GM19023 (cell line): ENCODE data around the gene BRAF.
"Not testable (repeated sequence)": the region's sequence is repeated elsewhere in the genome, so short reads cannot be mapped to it uniquely, and the experiment has no call there.

ENCODE experiments used
- ATAC-seq: cut with Tn5 transposase; IDR thresholded peaks from one replicate; pipeline ENCODE4 v1.9.1; 2021; ENCODE audit warnings: mild to moderate bottlenecking, moderate library complexity; ENCODE audit not compliant: unreplicated experiment

BRAF gene

DNA sequence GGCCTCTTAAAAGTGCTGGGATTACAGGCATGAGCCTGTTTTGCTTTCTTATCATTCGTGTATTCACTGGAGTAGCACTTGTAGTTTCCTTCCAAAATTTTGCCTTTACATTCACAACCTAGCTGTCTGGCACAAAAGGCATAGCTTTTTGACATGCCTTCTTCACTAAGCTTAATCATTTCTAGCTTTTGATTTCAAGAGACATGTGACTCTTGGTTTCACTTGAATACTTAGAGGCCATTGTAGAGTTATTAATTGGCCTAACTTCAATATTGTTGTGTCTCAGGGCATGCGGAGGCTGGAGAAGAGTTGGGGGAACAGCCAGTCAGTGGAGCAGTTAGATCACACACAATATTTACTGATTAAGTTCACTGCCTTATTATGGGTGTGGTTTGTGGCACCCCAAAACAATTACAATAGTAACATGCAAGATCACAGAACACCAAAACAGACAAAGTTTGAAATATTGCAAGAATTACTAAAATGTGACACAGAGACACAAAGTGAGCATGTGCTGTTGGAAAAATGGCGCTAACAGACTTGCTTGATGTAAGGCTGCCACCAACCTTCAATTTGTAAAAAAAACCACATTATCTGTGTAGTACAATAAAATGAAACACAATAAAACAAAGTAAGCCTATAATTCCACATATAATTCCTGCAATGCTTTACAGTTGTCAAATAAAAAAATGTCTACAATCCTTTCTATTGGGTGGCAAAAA is 43.1 kb downstream of the BRAF start:
- ATAC-seq: peak; percentile 60

DNA sequence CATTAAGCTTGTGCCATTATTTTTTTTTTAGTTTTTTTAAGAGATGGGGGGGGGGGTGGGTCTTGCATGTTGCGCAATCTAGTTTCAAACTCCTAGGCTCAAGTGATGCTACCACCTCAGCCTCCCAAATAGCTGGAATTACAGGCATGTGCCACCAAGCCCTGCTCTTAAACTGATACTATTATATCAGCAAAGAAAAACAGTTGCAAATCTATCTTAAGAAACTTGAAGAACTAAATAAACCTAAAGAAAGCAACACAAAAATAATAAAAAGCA is 47.5 kb downstream of the BRAF start:
- ATAC-seq: no peak

DNA sequence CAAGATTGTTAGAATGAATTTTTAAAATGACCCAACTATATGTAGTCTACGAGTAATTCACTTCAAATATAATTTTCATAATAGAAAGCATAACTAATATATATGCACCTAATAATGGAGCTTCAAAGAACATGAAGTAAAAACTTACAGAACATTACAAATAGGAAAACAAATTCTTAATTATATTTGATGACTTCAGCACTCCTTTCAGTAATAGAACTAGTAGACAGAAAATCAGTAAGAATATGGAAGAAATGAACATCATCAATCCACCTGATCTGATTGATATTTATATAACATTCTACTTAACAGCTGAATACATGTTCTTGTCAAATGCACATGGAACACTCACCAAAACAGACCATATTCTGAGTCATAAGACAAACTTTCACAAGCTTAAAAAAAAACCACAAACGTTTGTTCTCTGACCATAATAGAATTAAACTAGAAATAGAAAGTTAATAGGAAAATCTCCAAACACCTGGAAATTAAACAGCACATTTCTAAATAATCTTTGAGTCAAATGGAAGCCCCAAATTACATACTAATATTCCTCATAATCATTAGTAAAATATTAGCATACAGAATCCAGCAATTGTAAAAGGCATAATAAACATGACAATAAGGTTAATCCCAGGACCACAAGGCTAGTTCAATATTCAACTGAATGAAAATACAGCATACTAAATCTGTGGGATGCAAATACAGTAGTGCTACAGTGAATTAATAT is 48.0 kb downstream of the BRAF start:
- ATAC-seq: peak; percentile 54

DNA sequence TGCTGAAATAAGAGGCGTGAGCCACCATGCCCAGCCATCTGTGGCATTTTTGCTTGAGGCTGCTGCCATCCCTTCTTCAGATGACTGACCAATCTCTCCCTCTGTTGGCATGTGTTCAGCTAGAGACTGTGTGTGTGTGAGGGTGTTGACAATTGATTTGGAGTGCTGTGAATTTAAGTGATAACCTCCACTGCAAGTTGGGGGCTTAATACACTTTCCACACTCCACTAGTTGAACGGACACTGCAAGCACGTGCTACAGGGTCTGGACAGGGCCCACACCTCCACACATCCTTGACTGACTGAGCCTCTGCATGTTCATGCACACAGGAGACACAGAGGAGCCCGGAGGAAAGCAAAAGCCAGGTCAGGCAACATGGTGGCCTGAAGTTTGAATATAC is 51.3 kb downstream of the BRAF start:
- no peak for ATAC-seq

DNA sequence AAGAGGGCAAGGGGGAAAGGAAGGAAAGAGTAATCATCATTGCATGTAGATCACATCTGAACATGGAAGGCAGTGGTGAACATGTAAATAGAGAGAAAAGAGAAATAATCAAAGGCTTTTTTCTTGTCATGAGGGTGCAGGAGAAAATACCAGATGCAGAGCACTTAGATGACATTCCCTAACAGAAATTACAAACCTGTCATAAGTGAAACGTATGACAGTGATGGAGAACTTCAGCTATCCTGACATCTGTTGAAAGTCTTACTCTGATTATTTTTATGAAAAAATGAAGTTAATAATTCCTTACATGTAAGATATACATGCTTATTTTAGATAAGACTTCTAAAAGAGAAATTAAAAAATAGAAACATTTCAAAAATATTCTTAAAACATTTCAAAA is 54.7 kb downstream of the BRAF start:
- ATAC-seq: no peak

DNA sequence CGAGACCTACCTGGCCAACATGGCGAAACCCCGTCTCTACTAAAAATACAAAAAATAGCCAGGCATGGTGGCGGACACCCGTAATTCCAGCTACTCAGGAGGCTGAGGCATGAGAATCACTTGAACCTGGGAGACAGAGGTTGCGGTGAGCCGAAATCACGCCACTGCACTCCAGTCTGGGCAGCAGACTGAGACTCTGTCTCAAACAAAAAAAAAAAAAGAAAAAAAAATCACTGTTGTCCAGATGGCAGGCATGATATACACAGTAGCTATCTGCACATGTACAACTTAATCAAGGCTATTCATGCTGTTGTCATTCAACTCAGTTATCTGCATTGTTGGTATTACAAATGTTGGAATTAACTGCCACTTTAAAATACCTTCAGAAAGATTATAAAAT is 55.3 kb downstream of the BRAF start:
- no peak for ATAC-seq

DNA sequence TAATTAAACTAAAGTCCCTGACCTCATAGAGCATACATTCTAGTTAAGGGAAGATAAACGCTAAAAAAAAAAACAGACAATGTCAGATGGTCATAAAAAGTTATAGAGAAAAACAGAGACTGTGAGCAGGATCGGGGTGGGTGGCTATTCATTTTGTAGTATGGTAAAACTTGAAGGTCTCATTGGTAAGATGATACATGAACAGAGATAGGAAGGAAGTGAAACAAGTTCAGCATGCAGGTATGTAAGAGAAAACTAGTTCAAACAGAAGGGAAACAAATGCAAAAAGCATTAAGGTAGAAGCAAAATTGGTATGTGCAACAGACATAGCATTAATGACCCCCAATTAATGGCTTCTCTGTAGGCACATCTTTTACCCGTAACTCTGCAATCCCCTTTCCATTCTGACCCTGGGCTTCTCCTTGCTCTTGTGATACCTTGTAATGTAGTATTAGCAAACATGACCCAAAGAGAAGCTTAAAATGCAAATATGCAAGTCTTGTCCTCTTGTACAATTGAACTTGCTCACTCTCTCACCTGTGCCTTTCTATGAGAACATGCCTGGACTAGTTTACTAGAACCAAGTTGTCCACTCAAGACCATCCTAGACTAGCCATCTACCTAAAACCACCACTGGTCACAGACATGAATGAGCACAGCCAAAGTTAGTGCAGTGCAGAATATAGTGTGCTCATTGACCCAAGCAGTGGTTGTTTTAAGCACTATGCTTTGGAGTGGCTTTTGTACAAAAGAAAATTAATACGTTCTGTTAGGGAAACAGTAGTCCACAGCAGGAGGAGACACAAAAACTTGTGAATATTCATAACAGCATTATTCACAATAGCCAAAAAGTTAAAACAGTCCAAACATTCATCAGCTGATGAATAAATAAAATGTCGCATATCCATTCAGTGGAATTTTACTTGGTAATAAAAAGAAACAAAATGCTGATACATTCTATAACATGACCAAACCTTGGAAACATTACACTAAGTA is 57.0 kb downstream of the BRAF start:
- ATAC-seq: no peak

DNA sequence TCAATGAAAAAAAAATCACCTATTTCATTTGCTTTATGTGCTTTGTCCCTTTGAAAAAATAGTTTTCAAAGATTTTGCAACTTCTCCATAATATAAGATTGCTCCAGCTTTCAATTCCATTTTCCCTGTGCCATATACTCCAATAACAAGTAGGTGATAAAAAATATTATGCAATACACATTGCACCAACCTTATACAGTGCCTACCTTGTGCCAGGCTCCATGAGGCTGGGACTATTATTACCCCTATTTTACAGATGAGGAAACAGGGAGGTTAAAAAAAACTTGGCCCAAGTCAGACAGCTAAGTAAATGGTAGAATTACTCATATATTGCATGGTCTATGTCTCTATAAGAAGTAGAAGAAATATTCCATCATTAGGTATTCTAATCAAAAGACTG is 57.8 kb downstream of the BRAF start:
- no peak for ATAC-seq

DNA sequence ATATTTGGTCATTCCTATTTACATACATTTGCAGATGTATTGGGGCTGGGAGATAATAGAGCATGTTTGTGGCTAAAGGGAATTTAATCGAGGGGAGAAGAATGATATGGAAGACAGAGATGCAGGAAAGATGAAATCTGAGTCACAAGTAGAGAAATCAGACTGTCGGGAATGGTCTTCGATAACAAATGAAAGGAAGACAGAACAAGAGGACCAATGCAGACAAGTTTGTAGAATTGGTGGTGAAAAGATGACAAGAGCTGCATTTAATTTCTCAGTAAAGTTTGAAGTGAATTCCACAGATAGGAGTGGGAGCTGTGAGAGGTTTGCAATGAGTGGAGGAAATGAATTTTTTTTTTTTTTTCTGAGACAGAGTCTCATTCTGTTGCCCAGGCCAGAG is 60.0 kb downstream of the BRAF start:
- no peak for ATAC-seq

DNA sequence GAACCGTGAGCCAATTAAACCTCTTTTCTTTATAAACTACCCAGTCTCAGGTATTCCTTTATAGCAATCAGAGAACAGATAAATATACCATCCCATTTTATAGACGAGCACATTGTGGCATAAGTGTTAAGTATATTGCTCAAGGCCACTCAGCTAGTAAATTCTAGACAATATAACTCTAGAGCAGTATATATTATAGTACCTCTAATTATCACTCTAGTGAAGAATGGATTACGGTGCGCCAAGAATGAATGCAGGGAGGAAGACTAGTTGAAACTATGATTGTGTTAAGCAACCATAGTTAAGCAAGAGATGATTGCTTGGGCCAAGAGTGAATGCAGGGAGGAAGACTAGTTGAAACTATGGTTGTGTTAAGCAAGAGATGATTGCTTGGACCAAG is 60.9 kb downstream of the BRAF start:
- no peak for ATAC-seq

DNA sequence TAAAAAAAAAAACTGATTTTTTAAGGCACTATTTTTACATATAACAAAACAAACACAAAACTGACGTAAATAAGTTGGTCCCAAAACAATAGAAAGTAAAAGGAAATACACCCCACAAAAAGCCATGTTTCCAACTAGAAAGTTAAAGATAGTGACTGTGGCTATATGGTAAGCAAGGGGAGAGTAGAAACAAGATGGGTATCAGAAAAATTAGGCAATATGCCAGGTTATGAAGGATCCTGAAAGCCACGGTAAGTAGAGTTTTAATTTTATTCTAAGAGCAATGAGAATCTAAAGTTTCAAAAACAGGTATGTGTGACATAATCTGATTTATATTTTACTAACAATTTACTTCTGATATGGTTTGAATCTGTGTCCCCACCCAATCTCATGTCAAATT is 61.5 kb downstream of the BRAF start:
- no peak for ATAC-seq

DNA sequence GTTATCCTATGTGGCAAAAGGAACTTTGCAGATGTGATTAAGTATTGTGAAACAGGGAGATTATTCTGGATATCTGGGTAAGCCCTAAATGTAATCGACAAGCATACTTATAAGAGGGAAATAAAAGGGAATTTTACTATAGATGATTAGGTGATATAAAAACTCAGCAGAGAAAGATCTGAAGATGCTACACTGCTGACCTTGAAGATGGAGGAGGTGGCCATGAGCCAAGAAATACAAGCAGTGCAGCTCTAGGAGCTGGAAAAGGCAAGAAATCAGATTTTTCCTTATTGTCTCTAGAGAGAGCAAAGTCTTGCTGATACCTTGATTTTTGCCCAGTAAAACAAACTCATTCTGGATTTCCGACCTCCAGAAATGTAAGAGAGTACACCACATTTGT is 67.7 kb downstream of the BRAF start:
- ATAC-seq: no peak

DNA sequence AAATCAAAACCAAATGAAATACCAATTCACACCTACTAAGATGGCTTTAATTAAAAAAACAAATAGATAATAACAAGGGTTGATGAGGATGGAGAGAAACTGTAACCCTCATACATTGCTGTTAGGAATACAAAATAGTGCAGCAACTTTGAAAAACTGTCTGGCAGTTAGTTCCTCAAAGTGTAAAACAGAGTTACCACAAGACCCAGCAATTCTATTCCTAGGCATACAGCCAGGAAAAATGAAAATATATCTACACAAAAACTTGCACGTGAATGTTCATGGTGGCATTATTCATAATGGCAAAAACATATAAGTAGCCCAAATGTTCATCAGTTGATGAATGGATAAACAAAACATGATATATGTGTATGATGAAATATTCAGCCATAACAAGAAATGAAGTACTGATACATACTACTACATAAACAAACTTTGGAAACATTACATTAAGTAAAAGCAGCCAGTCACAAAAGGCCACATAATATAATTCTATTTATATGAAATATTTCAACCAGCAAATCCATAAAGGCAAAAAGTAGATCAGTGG is 83.5 kb downstream of the BRAF start:
- no peak for ATAC-seq

DNA sequence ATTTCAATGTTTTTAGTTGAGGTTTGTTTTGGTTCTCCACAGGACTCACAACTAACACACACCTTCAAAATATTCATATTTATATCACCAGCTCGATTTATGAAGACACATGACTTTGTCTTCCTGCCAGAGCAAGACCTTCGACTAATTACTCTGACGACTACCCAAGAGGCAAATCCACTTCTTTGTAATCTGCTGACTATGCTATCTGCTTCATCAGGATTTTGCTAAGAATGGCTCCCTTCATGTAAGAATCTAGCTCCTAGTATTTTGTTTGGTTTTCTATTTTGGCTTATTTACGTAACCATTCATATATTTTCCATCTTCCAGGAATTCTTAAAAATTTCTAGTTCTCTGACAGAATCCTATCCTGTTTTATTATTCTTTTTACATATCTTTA is 93.0 kb downstream of the BRAF start:
- ATAC-seq: no peak

DNA sequence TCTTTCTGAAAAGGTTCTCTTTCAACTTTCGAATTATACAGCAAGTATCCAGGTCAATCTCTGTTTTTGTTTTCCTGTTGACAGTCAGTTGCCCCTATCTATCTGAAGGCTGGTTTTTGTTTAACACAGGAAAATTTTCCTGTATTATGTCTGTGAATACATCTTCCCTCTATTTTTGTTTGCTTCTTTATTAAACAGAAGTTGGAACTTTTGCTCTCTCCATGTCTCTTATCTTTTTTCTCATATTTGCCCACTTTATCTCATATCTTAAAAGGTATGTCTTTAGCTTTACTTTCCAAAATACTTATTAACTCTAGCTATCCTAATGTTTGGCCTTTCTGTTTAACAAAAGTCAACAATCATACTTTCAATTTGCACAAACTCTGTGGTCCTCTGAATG is 95.0 kb downstream of the BRAF start:
- ATAC-seq: no peak

DNA sequence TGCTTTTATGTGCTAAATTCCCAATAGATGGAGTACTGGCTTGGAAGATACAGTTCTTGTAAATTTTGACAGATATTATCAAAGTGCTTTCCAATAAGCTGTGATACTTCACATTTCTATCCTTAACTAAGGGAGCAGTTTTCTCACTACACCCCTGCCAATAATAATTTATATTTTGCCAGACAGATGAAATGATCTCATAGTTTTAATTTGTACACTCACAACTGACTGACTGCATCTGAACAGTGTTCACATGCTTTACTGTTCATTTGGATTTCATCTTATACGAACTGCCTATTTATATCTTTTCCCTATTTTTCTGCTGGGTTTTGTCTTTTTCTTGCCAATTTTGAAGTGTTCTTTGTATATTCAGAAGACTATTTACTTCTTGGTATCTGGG is 96.0 kb downstream of the BRAF start:
- ATAC-seq: no peak

DNA sequence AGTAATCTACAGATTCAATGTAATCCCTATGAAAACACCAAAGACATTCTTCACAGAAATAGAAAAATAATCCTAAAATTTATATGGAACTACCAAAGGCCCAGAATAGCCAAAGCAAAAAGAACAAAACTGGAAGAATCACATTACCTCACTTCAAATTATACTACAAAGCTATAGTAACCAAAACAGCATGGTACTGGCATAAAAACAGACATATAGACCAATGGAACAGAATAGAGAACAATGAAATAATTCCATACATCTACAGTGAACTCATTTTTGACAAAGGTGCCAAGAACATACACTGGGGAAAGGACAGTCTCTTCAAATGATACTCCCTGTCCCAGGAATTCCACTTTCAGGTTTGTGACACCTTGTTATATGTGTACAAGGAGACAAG is 107.3 kb downstream of the BRAF start:
- ATAC-seq: not testable (repeated sequence)

DNA sequence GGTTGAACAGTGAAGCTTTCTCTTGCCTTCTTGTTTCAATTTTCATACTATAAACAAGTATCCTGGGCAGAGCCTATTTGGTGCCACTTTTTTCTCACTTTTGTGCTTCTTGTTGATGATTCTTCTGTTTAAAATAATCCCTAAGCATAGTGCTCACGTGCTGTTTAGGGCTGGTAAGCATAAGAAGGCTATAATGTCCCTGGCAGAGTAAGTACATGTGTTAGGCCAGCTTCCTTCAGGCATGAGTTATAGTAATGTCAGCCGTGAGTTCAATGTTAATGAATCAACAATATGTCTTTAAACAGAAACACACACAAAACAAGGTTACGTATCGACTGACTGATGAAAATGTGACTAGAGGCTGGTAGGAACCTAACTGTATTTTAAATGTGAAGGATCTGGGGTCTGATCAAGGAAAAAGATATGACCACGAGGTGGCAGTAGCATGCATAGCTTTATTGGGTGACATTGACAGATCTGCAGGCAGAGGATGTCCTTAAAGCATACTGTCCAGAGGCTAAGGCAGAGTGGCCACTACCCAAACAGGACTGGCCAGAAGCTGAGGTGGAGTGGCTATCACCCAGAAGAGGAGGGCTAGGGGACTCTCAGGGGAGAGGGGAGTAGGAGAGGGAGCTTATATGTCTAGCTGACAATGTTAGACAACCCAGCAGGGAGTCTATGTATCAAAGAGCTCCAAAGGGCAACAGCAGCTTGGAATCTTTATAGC is 113.7 kb downstream of the BRAF start:
- peak; percentile 80 for ATAC-seq

DNA sequence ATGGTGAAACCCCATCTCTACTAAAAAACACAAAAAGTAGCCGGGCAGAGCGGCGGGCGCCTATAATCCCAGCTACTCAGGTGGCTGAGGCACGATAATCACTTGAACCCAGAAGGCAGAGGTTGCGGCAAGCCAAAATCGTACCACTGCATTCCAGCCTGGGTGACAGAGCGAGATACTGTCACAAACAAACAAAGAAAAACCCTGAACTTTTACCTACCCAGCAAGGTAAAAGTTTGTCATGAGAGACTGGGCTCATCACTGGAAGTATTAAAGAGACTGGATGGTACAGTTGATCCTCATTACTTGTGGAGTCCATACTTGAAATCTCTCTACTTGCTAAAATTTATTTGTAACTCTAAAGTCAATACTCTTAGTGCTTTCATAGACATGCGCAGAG is 114.3 kb downstream of the BRAF start:
- no peak for ATAC-seq

DNA sequence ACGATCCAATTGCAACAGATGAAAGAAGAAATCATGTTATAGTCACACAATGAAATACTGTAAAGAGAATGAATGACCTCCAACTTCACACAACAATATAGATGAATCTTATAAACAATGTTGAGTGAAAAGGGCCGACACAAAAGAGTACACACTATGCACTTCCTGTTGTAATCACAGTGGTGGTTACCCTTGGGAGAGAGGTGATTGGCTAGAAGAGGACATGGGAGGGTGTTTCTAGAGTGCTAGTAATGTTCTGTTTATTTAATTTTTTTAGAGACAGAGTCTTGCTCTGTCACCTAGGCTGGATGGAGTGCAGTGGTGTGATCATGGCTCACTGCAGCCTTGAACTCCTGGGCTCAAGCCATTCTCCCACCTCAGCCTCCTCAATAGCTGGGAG is 145.8 kb downstream of the BRAF start:
- ATAC-seq: no peak

DNA sequence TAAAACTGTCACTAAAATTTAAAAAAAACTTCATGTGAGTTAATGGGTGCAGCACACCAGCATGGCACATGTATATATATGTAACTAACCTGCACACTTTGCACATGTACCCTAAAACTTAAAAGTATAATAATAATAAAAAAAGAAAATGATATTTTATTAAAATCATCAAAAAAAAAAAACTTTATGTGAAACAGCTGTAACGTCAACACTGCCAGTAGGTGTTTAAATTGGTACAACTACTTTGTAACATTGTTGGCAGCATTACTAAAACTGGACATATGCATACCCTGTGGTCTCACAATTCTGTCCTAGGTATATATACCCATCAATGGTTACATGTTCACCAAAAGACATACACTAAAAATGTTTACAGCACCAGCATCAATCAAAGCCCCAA is 146.2 kb downstream of the BRAF start:
- no peak for ATAC-seq
